BLaER1 treated with 17β-estradiol and CSF1 and Interleukin-3, amounts not matched to agents 10 nM and 100 nM (cell line): Measurements from ENCODE around the gene WNK2.

Experiments
- H3K27ac ChIP-seq, 11 experiments: shearing (Covaris generic); formaldehyde crosslinking; 2 replicates each; pipeline ENCODE4 v1.8.1; 2022
- H3K27me3 ChIP-seq, 11 experiments: shearing (Covaris generic); formaldehyde crosslinking; 2 replicates each; pipeline ENCODE4 v1.8.1; 2022
- H3K36me3 ChIP-seq, 11 experiments: shearing (Covaris generic); formaldehyde crosslinking; 2 replicates each; pipeline ENCODE4 v1.8.1; 2022
- H3K4me1 ChIP-seq, 10 experiments: shearing (Covaris generic); formaldehyde crosslinking; 2 replicates each; pipeline ENCODE4 v1.8.1; 2022
- H3K4me2 ChIP-seq, 11 experiments: shearing (Covaris generic); formaldehyde crosslinking; 2 replicates each; pipeline ENCODE4 v1.8.1; 2022
- H3K4me3 ChIP-seq, 10 experiments: shearing (Covaris generic); formaldehyde crosslinking; 2 replicates each; pipeline ENCODE4 v1.8.1; 2022
- H3K9ac ChIP-seq, 11 experiments: shearing (Covaris generic); formaldehyde crosslinking; 2 replicates each; pipeline ENCODE4 v1.8.1; 2022
- H3K9me3 ChIP-seq, 11 experiments: shearing (Covaris generic); formaldehyde crosslinking; replicated peaks in 1 of 11; 2 replicates each; pipeline ENCODE4 v1.8.1; 2022
- H4K20me1 ChIP-seq, 11 experiments: shearing (Covaris generic); formaldehyde crosslinking; 2 replicates each; pipeline ENCODE4 v1.8.1; 2022
- Cebpa-rat ChIP-seq, 11 experiments: shearing (Covaris generic); IDR thresholded peaks; 2 replicates each; pipeline ENCODE4 v1.8.1; 2022

WNK2 gene

DNA sequence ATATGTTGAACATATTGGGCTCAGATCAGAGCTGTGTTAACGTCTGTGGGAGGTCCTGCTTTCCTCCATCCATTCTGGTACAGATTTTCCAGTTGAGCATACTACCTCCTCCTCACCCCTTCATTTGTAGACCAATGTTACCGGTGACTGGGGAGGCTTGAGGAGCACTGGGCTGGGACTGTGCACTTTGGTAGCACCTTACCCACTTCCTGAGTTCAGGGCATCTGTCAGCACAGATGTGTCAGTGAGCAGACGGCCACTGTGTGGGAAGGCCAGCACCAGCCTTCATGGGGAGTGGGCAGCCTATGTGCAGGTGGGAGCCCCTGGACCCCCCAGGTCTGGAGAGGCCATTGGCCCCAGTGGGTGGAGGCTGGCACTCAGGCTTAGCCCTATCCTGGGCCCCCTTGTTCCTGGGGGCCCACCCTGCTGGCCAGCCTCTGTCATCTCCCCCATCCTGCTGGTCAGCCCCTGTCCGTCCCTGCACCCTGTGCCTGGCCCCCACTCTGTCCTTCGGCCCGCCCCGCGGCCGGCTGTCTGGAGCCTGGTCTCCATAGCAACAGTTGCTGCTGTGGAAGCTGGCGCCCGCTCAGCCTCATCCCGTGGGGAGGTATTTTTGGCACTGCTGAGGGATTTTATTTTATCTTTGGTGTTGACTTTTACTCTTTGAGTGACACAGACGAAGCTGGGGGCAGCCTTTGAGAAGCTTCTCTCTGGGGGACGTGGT is 21.3 kb downstream of the WNK2 start:
- Histone ChIP-seq H4K20me1 (peaks cover 0 to 44% (median 36%) of the 10 kb centered on the region in 11 experiments; a peak in 15 of 22 replicates), H3K4me1 (peaks cover 35 to 90% (median 77%) of the 10 kb centered on the region in 10 experiments), H3K27ac (peak overlapping the region in 5 of 11 experiments; percentile 18 to 54 (median 24); a peak in 5 of 22 replicates), H3K9ac (peak overlapping the region in 5 of 11 experiments; percentile 6 to 48 (median 42); a peak in 9 of 22 replicates), H3K9me3 (no peaks in the 10 kb centered on the region), H3K4me3 (peak overlapping the region in 3 of 10 experiments; percentile 12 to 31 (median 23); a peak in 2 of 20 replicates), H3K36me3 (no peaks in the 10 kb centered on the region), H3K4me2 (peak overlapping the region; percentile 8 to 96 (median 87); a peak in 21 of 22 replicates), H3K27me3 (peaks cover 0 to 13% (median 0%) of the 10 kb centered on the region in 11 experiments; a peak in 2 of 22 replicates)
- TF ChIP-seq Cebpa-rat (IDR thresholded peaks at IDR 0.05) = no peak

- Histone ChIP-seq H3K4me1 (peaks cover 35 to 98% (median 84%) of the 10 kb centered on the region in 10 experiments), H3K9me3 (no peaks in the 10 kb centered on the region), H3K4me3 (peak overlapping the region in 1 of 10 experiments; percentile 12; a peak in 1 of 20 replicates), H3K9ac (peak overlapping the region in 4 of 11 experiments; percentile 20 to 48 (median 44); a peak in 7 of 22 replicates), H3K27ac (peak overlapping the region in 3 of 11 experiments; percentile 18 to 54 (median 31); a peak in 3 of 22 replicates), H3K4me2 (peak overlapping the region; percentile 8 to 96 (median 87); a peak in 21 of 22 replicates), H3K27me3 (peaks cover 0 to 13% (median 0%) of the 10 kb centered on the region in 11 experiments; a peak in 2 of 22 replicates), H3K36me3 (no peaks in the 10 kb centered on the region), H4K20me1 (peaks cover 0 to 43% (median 36%) of the 10 kb centered on the region in 11 experiments; a peak in 15 of 22 replicates)
- TF ChIP-seq Cebpa-rat (IDR thresholded peaks at IDR 0.05) = no peak
Measured at GRCh38 chr9:93205896-93206575, 22.1 kb downstream of the WNK2 start.

DNA sequence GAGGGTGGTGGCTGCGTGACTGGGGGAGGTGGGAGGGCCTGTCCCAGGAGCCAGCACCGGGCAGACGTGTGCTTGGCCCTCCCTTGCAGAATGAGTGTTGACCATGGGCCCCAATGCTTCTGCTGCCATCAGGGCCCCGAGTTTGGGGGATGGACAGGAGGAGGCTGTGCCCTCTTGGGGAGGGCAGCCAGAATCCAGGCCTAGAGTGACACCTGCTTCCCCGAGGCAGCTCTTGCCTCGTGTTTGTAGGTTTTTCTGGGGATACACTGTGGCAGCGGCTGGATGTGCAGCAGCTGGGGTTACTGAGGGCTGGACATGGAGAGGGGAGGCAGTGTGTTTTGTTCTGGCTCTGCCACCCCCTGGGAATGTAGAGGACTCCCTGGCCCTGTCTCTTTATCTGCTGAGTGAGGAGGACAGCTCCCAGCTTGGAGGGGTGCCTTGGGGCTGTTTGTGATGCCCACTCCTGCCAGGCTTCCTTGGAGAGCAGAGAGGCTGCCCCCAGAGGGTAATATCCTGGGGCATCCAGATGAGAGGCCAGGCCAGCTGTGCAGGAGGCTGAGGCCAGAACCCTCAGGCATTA is 22.7 kb downstream of the WNK2 start:
- H3K9ac ChIP-seq = peak overlapping the region in 4 of 11 experiments; percentile 7 to 56 (median 46); a peak in 3 of 22 replicates
- peak overlapping the region; percentile 63 to 96 (median 88) for H3K4me2 ChIP-seq
- no peak for TF ChIP-seq Cebpa-rat (IDR thresholded peaks at IDR 0.05)

GRCh38 chr9:93207326-93207814 is 23.4 kb downstream of the WNK2 start:
- Histone ChIP-seq H3K9ac (peak overlapping the region in 8 of 11 experiments; percentile 4 to 59 (median 39); a peak in 10 of 22 replicates), H3K36me3 (no peaks in the 10 kb centered on the region), H3K4me1 (peaks cover 35 to 87% (median 84%) of the 10 kb centered on the region in 10 experiments), H3K27me3 (peaks cover 0 to 13% (median 0%) of the 10 kb centered on the region in 11 experiments; a peak in 2 of 22 replicates), H3K4me2 (peak overlapping the region; percentile 63 to 96 (median 88)), H3K4me3 (no peak overlapping the region; a peak in 1 of 20 replicates), H3K9me3 (no peaks in the 10 kb centered on the region), H3K27ac (peak overlapping the region in 6 of 11 experiments; percentile 2 to 45 (median 32); a peak in 4 of 22 replicates), H4K20me1 (peaks cover 0 to 43% (median 33%) of the 10 kb centered on the region in 11 experiments; a peak in 15 of 22 replicates)
- TF ChIP-seq Cebpa-rat (IDR thresholded peaks at IDR 0.05) = no peak

More for the DNA sequence above, 22.7 kb downstream of the WNK2 start:
- Histone ChIP-seq H4K20me1 (peaks cover 0 to 43% (median 36%) of the 10 kb centered on the region in 11 experiments; a peak in 15 of 22 replicates), H3K27me3 (peaks cover 0 to 13% (median 0%) of the 10 kb centered on the region in 11 experiments; a peak in 2 of 22 replicates), H3K4me1 (peaks cover 35 to 93% (median 84%) of the 10 kb centered on the region in 10 experiments), H3K4me3 (no peak overlapping the region), H3K9me3 (no peaks in the 10 kb centered on the region), H3K27ac (peak overlapping the region in 3 of 11 experiments; percentile 5 to 45 (median 29); a peak in 2 of 22 replicates), H3K36me3 (no peaks in the 10 kb centered on the region)

DNA sequence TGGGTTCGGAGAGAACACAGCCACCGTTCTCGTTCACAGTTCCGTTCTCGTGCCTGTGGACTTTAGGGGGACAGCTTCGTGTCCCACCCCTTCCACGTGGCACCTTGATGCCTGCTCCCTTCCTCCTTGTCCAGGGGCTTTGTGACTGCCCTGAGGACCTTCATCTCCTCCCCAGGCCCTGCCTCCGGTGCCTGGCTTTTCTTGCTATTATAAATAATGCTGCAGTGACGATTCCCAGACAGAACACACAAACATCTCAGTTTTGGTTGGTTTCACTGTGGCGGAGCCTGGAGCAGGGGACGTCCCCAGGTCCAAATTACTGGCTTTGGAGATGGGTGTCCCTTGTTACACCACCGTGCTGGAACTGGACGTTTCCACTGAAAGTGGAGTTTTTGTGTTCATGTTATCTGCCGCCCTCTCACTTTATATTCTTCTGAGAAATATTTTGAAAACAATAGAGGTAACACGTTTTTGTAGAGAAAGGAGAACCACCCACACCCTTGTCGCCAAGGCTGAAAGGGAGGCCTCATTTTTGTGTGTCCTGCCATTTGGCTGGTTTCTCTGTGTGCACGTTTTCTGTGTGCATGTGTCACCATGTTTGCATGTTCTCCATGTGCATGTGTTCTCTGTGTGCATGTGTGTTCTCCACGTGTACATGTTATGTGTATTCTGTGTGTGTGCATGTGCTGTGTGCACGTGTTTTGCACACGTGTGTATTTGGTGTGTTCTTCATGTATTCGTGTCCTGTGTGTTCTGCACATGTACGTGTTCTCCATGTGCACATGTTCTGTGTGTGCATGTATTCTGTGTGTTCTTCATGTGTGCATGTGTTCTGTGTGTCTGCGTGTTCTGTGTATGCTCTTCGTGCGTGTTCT is 24.2 kb downstream of the WNK2 start:
- Histone ChIP-seq H3K4me1 (peaks cover 35 to 81% (median 78%) of the 10 kb centered on the region in 10 experiments), H3K4me3 (peak overlapping the region in 1 of 10 experiments; percentile 6; a peak in 1 of 20 replicates), H3K9ac (peak overlapping the region in 9 of 11 experiments; percentile 4 to 59 (median 40); a peak in 13 of 22 replicates), H3K36me3 (no peaks in the 10 kb centered on the region), H3K4me2 (peak overlapping the region; percentile 63 to 96 (median 88)), H3K27me3 (peaks cover 0 to 13% (median 0%) of the 10 kb centered on the region in 11 experiments; a peak in 2 of 22 replicates), H3K9me3 (no peaks in the 10 kb centered on the region), H4K20me1 (peaks cover 0 to 42% (median 32%) of the 10 kb centered on the region in 11 experiments; a peak in 15 of 22 replicates), H3K27ac (peak overlapping the region in 7 of 11 experiments; percentile 2 to 45 (median 33); a peak in 7 of 22 replicates)
- no peak for TF ChIP-seq Cebpa-rat (IDR thresholded peaks at IDR 0.05)

GRCh38 chr9:93209097-93209496 is 25.2 kb downstream of the WNK2 start:
- TF ChIP-seq Cebpa-rat (IDR thresholded peaks at IDR 0.05) = no peak
- peak overlapping the region in 9 of 11 experiments; percentile 63 to 96 (median 88); a peak in 17 of 22 replicates for H3K4me2 ChIP-seq
- H3K36me3 ChIP-seq = no peaks in the 10 kb centered on the region
- no peak overlapping the region for H3K27ac ChIP-seq
- no peak overlapping the region for H3K4me3 ChIP-seq
- peaks cover 0 to 13% (median 0%) of the 10 kb centered on the region in 11 experiments; a peak in 2 of 22 replicates for H3K27me3 ChIP-seq
- H3K9me3 ChIP-seq = no peaks in the 10 kb centered on the region
- H3K4me1 ChIP-seq = peaks cover 35 to 71% (median 68%) of the 10 kb centered on the region in 10 experiments
- H4K20me1 ChIP-seq = peaks cover 0 to 36% (median 24%) of the 10 kb centered on the region in 11 experiments; a peak in 15 of 22 replicates
- H3K9ac ChIP-seq = no peak overlapping the region
